HAP-1 (cell line): ENCODE data around the gene JAGN1.
"Not testable (repeated sequence)": the region's sequence is repeated elsewhere in the genome, so short reads cannot be mapped to it uniquely, and the experiment has no call there.

Experiments
- DNase-seq, 2 experiments: peaks; one replicate each; pipeline ENCODE4 v3.0.0-alpha.2; 2016 to 2020; ENCODE audit warnings: low spot score in 2 of 2
- H3K27me3 ChIP-seq: fragments of 250-450 bp; sonication (Bioruptor Pico); 2 replicates; pipeline ENCODE4 v1.5.1; 2020; ENCODE audit warnings: low read depth, mild to moderate bottlenecking, moderate library complexity
- H3K36me3 ChIP-seq: fragments of 250-450 bp; sonication (Bioruptor Pico); replicated peaks from 2 replicates; pipeline ENCODE4 v1.5.1; 2020; ENCODE audit warnings: mild to moderate bottlenecking
- H3K4me1 ChIP-seq: fragments of 250-450 bp; sonication (Bioruptor Pico); 2 replicates; pipeline ENCODE4 v1.5.1; 2020; ENCODE audit warnings: mild to moderate bottlenecking
- H3K4me3 ChIP-seq: fragments of 250-450 bp; sonication (Bioruptor Pico); 2 replicates; pipeline ENCODE4 v1.5.1; 2020; ENCODE audit warnings: mild to moderate bottlenecking, moderate library complexity
- H3K9me3 ChIP-seq: fragments of 250-450 bp; sonication (Bioruptor Pico); 2 replicates; pipeline ENCODE4 v1.5.1; 2020; ENCODE audit warnings: mild to moderate bottlenecking, moderate library complexity
- in situ Hi-C: fragments of 300-500 bp; cut with MboI; formaldehyde crosslinking; loops from 3 replicates; pipeline ENCODE4 v1.14.3; 2020; ENCODE audit warnings: low sequenced_read_pairs, inconsistent platforms, mixed read lengths

JAGN1 gene

DNA sequence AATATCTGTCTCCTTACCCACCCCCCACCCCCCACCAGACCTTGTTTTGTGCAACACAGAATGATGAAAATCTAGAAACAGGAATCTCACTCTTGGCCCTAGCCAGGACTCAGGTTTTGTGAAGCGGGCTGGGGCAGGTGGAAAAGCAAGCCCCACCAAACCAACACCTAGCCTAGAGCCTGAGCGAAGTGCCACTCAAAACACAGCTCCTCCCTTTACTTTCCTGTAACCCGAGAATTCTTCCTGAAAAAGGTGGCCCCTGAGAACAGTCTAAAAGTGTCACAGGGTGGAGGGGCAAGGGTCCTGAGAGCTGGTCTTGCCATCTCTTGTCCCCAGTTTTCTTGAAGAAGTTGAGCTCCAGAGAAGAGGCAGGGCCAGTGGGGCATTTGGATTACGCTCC lies 29.2 kb upstream of the JAGN1 start:
- no peak for DNase-seq
- Histone ChIP-seq H3K9me3 (no peaks in the 10 kb centered on the region), H3K4me1 (no peaks in the 10 kb centered on the region; the same call in none of the 2 replicates), H3K36me3 (no peaks in the 10 kb centered on the region), H3K4me3 (no peak overlapping the region), H3K27me3 (no peaks in the 10 kb centered on the region)
- in situ Hi-C loops = no loop called here

DNA sequence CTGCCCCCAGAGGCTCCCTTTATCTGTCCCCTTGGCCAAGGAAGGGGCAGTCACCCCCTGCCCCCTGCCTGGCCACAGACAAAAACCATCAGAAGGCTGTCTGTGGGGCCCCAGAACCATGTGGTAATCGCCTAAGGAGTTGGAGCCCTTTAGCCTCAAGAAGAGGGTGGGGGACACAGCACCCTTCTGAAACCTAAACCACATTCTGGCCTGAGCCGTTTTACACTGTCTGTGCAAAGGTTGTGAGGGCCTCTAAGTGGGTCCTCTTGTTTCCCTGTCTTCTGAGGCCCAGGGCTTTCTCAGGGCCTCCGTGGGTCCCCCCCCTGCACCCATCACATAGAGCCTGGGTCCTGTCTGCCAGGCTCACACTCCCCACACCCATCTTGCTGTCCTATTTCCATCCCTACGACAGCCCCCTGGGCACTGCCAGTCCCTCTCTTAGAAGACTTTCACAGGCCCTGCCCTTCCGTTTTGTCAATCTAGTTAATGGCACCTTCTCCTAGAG lies 28.7 kb upstream of the JAGN1 start:
- in situ Hi-C loops = no loop called here
- no peak for DNase-seq
- Histone ChIP-seq H3K9me3 (no peaks in the 10 kb centered on the region), H3K4me1 (no peaks in the 10 kb centered on the region; the same call in none of the 2 replicates), H3K27me3 (no peaks in the 10 kb centered on the region), H3K36me3 (no peaks in the 10 kb centered on the region), H3K4me3 (no peak overlapping the region)

DNA sequence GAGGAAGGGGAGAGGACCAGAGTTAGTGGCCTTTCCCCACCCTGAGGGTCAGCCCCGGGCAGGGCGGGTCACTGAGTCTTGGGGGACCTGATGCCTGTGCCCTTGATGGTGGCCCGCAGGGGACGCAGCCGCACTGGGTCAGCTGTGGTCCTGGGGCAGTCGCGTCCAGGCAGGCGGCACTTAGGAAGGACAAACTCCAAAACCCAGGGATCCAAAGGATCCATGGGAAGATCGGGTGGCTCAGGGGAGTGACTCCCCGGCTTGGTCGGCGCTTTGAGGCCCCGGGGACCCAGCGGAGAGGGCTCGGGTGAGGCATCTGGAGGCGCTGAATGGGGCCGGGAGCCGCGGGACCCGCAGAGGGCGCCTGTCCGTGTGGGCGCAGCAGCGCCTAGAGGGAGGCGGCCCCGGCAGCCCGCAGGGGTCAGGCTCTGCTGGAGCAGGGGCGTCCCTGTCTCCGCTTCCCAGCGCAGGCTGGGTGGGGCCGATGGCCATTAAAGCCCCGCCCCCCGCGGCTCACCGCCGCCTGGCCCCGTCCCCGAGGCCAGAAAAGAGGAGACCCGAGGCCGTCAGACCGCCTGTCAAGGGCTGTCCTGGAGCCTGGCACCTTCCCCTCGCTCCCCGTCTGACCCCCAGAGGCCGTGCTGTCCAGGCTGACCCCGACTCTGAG lies 27.9 kb upstream of the JAGN1 start:
- DNase-seq = no peak
- in situ Hi-C loops = no loop called here
- H3K4me3 ChIP-seq = no peak overlapping the region

DNA sequence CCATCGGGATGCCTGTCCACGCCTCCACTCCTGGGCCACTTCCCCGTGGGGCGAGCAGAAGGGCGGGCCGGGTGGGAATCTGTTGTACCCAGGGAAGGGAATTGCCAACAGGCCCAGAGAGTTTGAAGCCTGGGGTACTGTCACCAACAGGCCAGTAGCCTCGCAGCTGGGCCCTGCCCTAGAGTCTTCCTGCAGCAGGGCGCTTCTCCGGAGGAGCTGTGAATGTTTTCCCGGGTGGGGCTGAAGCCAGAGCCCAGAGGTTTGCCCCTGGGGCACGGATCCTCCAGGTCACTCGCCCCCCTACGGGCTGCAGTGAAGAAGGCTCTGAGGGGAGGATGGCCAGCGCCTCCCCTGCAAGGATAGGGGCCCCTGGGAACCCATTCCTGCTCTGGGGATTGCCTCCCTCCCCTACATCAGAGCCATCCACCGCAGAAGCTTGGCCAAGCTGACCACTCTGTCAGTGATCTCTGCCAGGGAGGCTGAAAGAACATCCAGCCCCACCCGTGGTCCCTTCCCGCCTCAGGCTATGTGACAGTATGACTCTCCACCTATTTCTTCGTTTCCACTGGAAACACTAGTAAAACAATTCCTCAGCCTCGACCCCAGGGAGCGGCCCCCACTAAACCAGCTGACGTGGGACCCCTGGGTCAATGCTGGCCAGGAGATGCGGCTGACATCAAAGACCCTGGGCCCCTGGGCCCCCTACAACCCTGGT lies 27.2 kb upstream of the JAGN1 start:
- Histone ChIP-seq H3K4me3 (no peak overlapping the region), H3K27me3 (no peaks in the 10 kb centered on the region), H3K9me3 (no peaks in the 10 kb centered on the region), H3K4me1 (no peaks in the 10 kb centered on the region; the same call in none of the 2 replicates), H3K36me3 (no peaks in the 10 kb centered on the region)
- in situ Hi-C loops = no loop called here
- DNase-seq = no peak

More for the DNA sequence above, 27.9 kb upstream of the JAGN1 start:
- no peaks in the 10 kb centered on the region for H3K9me3 ChIP-seq
- no peaks in the 10 kb centered on the region for H3K27me3 ChIP-seq
- no peaks in the 10 kb centered on the region for H3K36me3 ChIP-seq
- no peaks in the 10 kb centered on the region; the same call in none of the 2 replicates for H3K4me1 ChIP-seq

DNA sequence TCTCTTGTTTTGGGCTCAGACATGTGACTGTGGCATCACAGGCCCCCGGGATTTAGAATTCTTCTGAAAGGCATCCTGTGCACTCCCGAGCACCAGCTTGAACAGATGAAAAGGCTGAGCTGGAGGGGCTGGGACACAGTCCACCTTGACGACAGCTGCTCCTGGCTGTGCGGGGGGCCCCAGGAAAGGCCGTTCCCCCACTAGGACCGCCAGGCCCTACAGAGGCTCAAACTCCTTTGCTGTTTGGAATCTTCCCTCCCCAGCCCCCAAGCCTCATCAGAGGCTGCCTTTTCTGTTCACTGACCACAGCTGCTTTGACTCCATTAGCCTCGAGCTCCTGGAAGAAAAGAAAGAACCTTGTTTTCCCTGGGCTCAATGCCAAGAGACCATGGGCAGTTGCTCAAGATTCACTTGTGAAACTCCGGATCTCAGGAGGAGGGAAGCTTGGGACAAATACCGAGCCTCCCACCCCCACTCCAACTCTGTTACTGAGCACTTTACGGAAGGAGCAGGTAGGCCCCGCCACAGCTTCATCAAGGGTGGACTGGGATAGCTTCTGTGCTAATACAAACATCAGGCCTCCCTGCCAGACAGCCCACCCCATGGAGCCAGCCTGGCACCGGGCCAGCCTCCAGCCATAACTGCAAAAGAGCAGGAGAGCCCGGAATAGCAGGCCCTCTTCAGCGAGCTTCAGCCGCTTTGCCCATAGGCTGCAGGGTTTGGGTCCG lies 26.0 kb upstream of the JAGN1 start:
- Histone ChIP-seq H3K27me3 (no peaks in the 10 kb centered on the region), H3K9me3 (no peaks in the 10 kb centered on the region), H3K36me3 (no peaks in the 10 kb centered on the region), H3K4me3 (no peak overlapping the region), H3K4me1 (no peaks in the 10 kb centered on the region; the same call in none of the 2 replicates)
- DNase-seq = peak in 1 of 2 experiments; percentile 52
- in situ Hi-C loops = no loop called here

DNA sequence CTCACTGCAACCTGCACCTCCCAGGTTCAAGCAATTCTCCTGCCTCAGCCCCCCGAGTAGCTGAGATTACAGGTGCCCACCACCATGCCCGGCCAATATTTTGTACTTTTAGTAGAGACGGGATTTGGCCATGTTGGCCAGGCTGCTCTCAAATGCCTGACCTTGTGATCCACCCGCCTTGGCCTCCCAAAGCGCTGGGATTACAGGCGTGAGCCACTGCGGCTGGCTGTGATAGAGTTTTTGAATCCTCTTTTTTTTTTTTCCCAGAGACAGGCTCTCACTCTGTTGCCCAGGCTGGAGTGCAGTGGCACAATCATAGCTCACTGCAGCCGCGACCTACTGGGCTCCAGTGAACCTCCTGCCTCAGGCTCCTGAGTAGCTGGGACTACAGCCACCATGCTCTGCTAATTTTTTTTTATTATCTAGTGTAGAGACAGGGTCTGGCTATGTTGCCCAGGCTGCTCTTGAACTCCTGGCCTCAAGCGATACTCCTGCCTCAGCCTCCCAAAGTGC lies 25.2 kb upstream of the JAGN1 start:
- DNase-seq, H3K27me3 ChIP-seq, H3K4me1 ChIP-seq, in situ Hi-C loops, H3K36me3 ChIP-seq, H3K4me3 ChIP-seq, H3K9me3 ChIP-seq: not testable (repeated sequence)

DNA sequence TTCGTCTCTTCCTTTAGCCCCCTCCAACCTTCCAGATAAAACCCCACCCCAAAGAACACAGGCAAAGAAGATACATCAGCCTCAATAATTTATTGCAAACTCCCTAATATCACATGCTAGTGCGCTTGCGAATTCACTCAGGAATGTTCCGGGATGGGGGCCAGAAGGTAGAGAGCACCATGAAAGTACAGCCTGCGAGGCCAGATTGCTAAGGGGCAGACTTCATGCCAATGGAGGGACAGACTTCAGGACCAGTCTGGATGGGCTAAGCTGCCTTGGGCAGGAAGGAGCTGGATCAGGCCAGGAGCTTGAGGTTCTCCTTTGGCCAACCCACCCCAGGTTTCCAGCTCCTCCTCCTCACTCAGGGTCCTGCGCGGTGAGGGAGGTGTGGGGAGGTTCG lies 23.8 kb upstream of the JAGN1 start:
- Histone ChIP-seq H3K27me3 (no peaks in the 10 kb centered on the region), H3K4me1 (no peaks in the 10 kb centered on the region; the same call in none of the 2 replicates), H3K9me3 (no peaks in the 10 kb centered on the region), H3K36me3 (no peaks in the 10 kb centered on the region), H3K4me3 (no peak overlapping the region)
- in situ Hi-C loops = no loop called here
- no peak for DNase-seq

DNA sequence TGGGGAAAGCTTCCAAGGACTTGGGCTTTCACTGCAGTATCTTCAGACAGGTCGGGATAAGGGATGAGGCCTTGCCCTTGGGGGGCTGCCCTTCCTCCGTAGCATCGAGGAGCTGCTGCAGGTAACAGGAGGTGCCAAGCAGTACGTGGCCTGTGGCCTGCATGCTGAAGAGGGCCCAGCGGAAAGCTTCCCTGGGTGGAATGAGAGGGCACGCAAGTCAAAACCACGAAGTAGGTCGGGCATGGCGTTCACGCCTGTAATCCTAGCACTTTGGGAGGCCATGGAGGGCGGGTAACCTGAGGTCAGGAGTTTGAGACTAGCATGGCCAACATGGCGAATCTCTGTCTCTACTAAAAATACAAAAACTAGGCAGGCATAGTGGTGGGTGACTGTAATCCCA lies 23.3 kb upstream of the JAGN1 start:
- Histone ChIP-seq H3K9me3 (no peaks in the 10 kb centered on the region), H3K4me1 (no peaks in the 10 kb centered on the region; the same call in none of the 2 replicates), H3K36me3 (no peaks in the 10 kb centered on the region), H3K4me3 (no peak overlapping the region), H3K27me3 (no peaks in the 10 kb centered on the region)
- in situ Hi-C loops = no loop called here
- DNase-seq = no peak

DNA sequence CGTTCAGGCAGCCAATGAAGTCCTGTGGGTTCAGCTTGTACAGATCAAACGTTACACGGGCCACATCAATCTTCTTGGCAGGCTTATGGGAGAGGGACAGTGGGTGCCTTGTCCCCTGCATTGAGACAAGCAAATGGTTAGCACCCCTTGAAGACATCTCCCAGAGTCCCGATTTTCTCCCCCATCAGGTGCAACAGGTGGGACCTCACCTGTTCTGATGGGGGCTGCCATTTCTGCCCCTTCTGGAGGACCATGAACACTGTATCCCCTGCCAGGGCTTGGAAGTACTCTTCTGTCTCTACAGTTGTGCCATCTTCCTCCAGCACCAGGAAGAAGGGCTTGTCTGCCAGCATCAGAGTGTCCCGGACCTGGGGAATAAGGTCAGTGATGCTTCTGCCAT lies 20.5 kb upstream of the JAGN1 start:
- no peaks in the 10 kb centered on the region for H3K9me3 ChIP-seq
- H3K36me3 ChIP-seq = no peaks in the 10 kb centered on the region
- in situ Hi-C loops = no loop called here

DNA sequence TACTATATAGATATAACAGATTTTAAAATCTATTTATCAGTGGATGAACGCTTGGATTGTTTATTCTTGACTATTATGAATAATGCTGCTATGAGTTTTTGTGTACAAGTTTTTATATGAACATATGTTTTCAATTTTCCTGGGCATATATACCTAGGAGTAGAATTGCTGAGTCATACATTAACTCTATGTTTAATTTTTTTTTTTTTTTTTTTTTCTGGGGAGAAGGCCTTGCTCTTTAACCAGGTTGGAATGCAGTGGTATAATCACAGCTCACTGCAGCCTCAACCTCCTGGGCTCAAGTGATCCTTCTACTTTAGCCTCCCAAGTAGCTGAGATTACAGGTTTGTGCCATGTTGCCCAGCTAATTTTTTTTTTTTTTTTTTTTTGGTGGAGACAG lies 19.4 kb upstream of the JAGN1 start:
- DNase-seq = no peak
- in situ Hi-C loops = no loop called here
- Histone ChIP-seq H3K4me3 (no peak overlapping the region), H3K27me3 (no peaks in the 10 kb centered on the region), H3K9me3 (no peaks in the 10 kb centered on the region), H3K36me3 (no peaks in the 10 kb centered on the region), H3K4me1 (no peaks in the 10 kb centered on the region)

More for the DNA sequence above, 20.5 kb upstream of the JAGN1 start:
- no peaks in the 10 kb centered on the region for H3K27me3 ChIP-seq
- H3K4me1 ChIP-seq = no peaks in the 10 kb centered on the region
- no peak for DNase-seq
- no peak overlapping the region for H3K4me3 ChIP-seq

DNA sequence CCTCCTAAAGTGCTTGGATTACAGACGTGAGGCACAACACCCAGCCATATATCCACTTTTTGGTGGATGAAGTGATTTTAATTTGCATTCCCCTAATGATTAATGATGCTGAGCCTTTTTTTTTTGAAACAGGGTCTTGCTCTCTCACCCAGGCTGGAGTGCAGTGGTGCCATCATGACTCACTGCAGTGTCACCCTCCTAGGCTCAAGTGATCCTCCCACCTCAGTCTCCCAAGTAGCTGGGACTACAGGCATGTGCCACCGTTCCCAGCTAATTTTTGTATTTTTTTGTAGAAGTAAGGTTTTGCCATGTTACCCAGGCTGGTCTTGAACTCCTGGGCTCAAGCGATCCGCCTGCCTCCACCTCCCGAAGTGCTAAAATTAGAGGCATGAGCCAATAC lies 18.3 kb upstream of the JAGN1 start:
- in situ Hi-C loops, H3K27me3 ChIP-seq, H3K4me1 ChIP-seq, DNase-seq, H3K4me3 ChIP-seq, H3K9me3 ChIP-seq, H3K36me3 ChIP-seq: not testable (repeated sequence)

DNA sequence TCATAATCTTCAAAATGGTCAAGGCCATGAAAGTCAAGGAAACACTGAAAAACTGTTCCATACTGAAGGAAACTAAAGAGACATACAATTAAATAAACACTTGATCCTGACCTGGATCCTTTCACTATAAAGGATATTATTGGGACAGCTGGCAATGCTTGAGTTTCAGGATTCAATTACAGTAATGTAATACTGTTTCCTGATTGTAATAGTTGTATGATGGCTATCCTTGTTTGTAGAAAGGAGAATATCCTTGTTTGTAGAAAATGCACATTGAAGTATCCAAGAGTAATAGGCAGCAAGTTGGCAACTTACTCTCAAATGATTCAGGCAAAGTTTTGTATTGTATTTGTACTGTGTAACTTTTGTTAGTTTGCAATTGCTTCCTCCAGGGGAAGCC lies 15.0 kb upstream of the JAGN1 start:
- Histone ChIP-seq H3K4me1 (no peaks in the 10 kb centered on the region), H3K27me3 (no peaks in the 10 kb centered on the region), H3K9me3 (no peaks in the 10 kb centered on the region), H3K4me3 (no peak overlapping the region), H3K36me3 (no peaks in the 10 kb centered on the region)
- no peak for DNase-seq
- in situ Hi-C loops = no loop called here

DNA sequence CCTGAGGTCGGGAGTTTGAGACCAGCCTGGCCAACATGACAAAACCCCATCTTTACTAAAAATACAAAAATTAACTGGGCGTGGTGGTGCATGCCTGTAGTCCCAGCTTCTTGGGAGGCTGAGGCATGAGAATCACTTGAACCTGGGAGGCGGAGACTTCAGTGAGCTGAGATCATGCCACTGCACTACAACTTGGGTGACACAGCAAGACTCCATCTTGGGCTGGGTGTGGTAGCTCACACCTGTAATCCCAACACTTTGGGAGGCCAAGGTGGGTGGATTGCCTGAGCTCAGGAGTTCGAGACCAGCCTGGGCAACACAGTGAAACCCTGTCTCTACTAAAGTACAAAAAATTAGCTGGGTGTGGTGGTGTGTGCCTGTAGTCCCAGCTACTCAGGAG lies 14.2 kb upstream of the JAGN1 start:
- H3K4me3 ChIP-seq, H3K4me1 ChIP-seq, in situ Hi-C loops, H3K27me3 ChIP-seq, H3K9me3 ChIP-seq, DNase-seq, H3K36me3 ChIP-seq: not testable (repeated sequence)

DNA sequence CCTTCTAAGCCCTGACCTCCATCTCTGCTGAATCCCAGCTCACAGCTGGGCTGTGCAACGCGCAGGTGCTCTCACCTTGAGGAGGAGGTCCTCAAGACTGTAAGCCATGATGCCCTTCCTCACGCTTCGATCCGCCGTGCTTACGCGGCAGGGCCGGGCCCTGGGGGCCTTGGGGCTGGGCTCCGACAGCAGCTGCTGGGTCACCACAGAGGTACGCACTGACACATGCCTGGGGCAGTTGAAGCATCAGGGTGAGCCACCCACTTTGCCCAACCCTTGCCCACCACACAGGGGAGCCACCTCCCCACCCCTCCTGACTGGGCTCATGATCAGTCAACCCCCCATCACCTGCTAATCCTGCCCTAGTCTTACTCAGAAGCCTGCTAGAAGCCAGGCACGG lies 13.4 kb upstream of the JAGN1 start:
- no peaks in the 10 kb centered on the region for H3K9me3 ChIP-seq
- H3K27me3 ChIP-seq = no peaks in the 10 kb centered on the region
- no peak for DNase-seq
- in situ Hi-C loops = no loop called here
- no peak overlapping the region for H3K4me3 ChIP-seq
- H3K36me3 ChIP-seq = no peaks in the 10 kb centered on the region
- H3K4me1 ChIP-seq = no peaks in the 10 kb centered on the region
